Measurements from ENCODE around the gene ATP2B2. TPM values are rescaled to one million over a fixed set of nuclear protein-coding genes. Genes with fewer than 3 reads are reported as not detected.

The ATP2B2 gene
- total and polyA plus RNA-seq, 9 of the 15 experiments (the other 6 are each of a cell fraction or from before 2014, with no cell fraction given): 0.06 TPM; not detected in 8

- no peak for TF ChIP-seq HIVEP1 (CRISPR knock-in tag; IDR thresholded peaks at IDR 0.05)
- no peak for TF ChIP-seq CUX1 (CRISPR knock-in tag; IDR thresholded peaks at IDR 0.05)
- no peak for TF ChIP-seq TARDBP (IDR thresholded peaks at IDR 0.05)
- no peak for TF ChIP-seq U2AF1 (optimal IDR thresholded peaks at IDR 0.05; ENCODE audit: low read depth, low read length)
- TF ChIP-seq HDAC8 (tag; IDR thresholded peaks at IDR 0.05): no peak
- peak; percentile 41; the same call in 1 of the 2 replicates for TF ChIP-seq DPF2 (IDR thresholded peaks at IDR 0.05)
- TF ChIP-seq COPS2 (conservative IDR thresholded peaks at IDR 0.05): no peak
- TF ChIP-seq MTA1 (IDR thresholded peaks at IDR 0.05; ENCODE audit: borderline replicate concordance): no peak
- no peak for TF ChIP-seq XRCC5 (IDR thresholded peaks at IDR 0.05; ENCODE audit: low read depth, low read length)
- TF ChIP-seq ZBTB11 (CRISPR knock-in tag; IDR thresholded peaks at IDR 0.05): 0 out of 6 replicates have a peak, but pooled peaks of 1 of the 3 experiments have one; percentile 32
- no peak for TF ChIP-seq BRF2 (IDR thresholded peaks at IDR 0.05; ENCODE audit: borderline replicate concordance, insufficient read depth, insufficient read length)
- no peak for TF ChIP-seq PTRF (tag; IDR thresholded peaks at IDR 0.05)
- TF ChIP-seq SREBF2 (CRISPR knock-in tag; IDR thresholded peaks at IDR 0.05): no peak
Measured at GRCh38 chr3:10279384-10280176, 225.8 kb downstream of the ATP2B2 start (continued).
